ENCODE results near the gene FLT4. TPM values are rescaled to one million over a fixed set of nuclear protein-coding genes. Genes with fewer than 3 reads are reported as not detected.

FLT4 gene
- total RNA-seq, 1 experiment from 2014 or later = 4.1 TPM

- DNase-seq (ENCODE audit: extremely low read depth, low read depth) = no peak
Observed at GRCh38 chr5:180555168-180555921, 94.1 kb downstream of the FLT4 start.

GRCh38 chr5:180553530-180553929 is 95.9 kb downstream of the FLT4 start:
- no peak for DNase-seq (ENCODE audit: extremely low read depth, low read depth)

Other genes with a start within 250 kb of the FLT4 start
- gene CNOT6, start 155.2 kb downstream of the FLT4 start, total RNA-seq (2014; rRNA removed; shearing (Covaris generic)) = 19.0 and 21.5 TPM in 2 replicates
- gene SCGB3A1, start 58.1 kb downstream of the FLT4 start, total RNA-seq (2014; rRNA removed; shearing (Covaris generic)) = not detected in 2 replicates
- gene OR2Y1, start 90.5 kb upstream of the FLT4 start, total RNA-seq (2014; rRNA removed; shearing (Covaris generic)) = not detected in 2 replicates
- gene MGAT1, start 153.2 kb upstream of the FLT4 start, total RNA-seq (2014; rRNA removed; shearing (Covaris generic)) = 52.9 and 56.5 TPM in 2 replicates
- 38.7 and 44.1 TPM in 2 replicates for gene ZFP62, start 211.7 kb upstream of the FLT4 start, total RNA-seq (2014; rRNA removed; shearing (Covaris generic))
- 0.32 TPM in 1 of 2 replicates, not detected in the other for gene BTNL8, start 249.6 kb upstream of the FLT4 start, total RNA-seq (2014; rRNA removed; shearing (Covaris generic))